Skeletal muscle satellite cell (primary cell): ENCODE results near the gene AHRR.
A peak's percentile ranks its signal among the peaks of the same experiment; 100 is the strongest.
"Not testable (repeated sequence)": the region's sequence is repeated elsewhere in the genome, so short reads cannot be mapped to it uniquely, and the experiment has no call there.

Experiments used
- H3K27me3 ChIP-seq: 2 replicates; pipeline ENCODE4 v1.7.0; 2013; ENCODE audit warnings: low read length; ENCODE audit not compliant: control insufficient read depth, insufficient read depth
- H3K36me3 ChIP-seq: 2 replicates; pipeline ENCODE4 v1.7.0; 2013; ENCODE audit warnings: mild to moderate bottlenecking, control low read depth, low read length; ENCODE audit not compliant: insufficient read depth
- H3K4me1 ChIP-seq: 2 replicates; pipeline ENCODE4 v1.7.0; 2013; ENCODE audit warnings: low read length; ENCODE audit not compliant: control insufficient read depth, insufficient read depth
- H3K4me2 ChIP-seq: 2 replicates; pipeline ENCODE4 v1.7.0; 2013; ENCODE audit warnings: mild to moderate bottlenecking, low read length
- H3K4me3 ChIP-seq: 2 replicates; pipeline ENCODE4 v1.7.0; 2013; ENCODE audit warnings: low read length
- H3K9ac ChIP-seq: 2 replicates; pipeline ENCODE4 v1.7.0; 2013; ENCODE audit warnings: mild to moderate bottlenecking, low read depth, low read length, moderate library complexity
- H3K9me3 ChIP-seq: replicated peaks from 2 replicates; pipeline ENCODE4 v1.7.0; 2013; ENCODE audit warnings: mild to moderate bottlenecking, control low read depth, low read length

AHRR gene

DNA sequence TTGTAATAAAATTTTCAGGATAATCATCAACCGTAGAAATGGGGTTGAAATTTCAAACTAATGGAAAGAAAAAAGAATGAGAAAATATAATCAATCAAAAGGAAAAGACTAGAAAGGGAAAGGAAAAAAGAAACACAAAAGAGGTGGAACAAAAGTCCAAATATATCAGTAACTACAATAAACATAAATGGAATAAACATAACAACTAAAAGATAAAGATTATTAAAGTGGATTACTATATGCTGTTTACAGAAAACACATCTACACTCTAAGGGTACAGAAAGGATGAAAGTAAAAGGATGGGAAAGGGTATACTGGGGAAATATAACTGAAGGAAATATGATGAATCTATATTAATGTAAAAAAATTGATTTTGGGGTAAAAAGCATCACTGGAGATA lies 43.0 kb downstream of the AHRR start:
- Histone ChIP-seq H3K4me1 (peaks cover 24% of the 10 kb centered on the region), H3K9me3 (peaks cover 10% of the 10 kb centered on the region), H3K36me3 (peaks cover 59% of the 10 kb centered on the region), H3K27me3 (no peaks in the 10 kb centered on the region), H3K4me3 (no peak overlapping the region), H3K4me2 (no peak overlapping the region), H3K9ac (no peak overlapping the region)

DNA sequence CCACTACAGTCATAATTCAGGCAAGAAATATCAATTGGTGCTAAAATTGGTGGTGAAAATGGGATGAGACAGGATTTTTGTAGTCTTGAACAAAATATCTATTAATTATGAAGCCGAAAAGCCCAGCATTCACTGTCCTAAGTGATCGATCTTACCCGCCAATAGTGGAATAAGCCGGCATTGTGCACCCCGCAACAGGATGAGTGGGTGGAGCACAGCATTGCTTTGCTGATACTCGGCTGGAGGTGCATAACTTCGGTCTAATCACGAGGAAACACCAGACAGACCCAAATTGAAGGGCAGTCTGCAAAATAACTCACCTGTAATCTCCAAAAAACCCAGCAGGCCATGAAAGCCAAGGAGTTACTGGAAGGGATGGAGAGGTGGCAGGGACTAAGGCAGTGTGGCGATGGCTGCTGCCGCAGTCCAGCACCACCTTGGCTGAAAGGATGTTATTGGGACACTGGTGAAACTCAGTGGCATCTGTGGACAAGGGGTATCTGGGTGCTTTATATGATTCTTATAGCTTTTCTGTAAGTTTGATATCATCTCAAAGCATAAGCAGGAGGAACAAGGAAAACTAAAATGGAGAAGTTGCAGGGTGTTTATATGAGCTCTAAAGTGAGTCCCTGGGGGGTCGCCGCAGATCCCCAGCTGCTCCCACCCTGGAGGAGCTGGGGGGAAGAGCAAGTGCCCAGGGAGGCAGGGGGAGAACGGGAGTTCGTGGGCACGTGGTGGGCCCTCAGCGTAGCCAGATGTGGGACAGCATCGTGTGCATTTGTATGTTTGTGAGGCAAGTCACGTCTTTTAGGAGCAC lies 45.2 kb downstream of the AHRR start:
- Histone ChIP-seq H3K4me3 (no peak overlapping the region), H3K9me3 (peaks cover 10% of the 10 kb centered on the region), H3K9ac (peak overlapping the region; percentile 78), H3K4me2 (no peak overlapping the region), H3K27me3 (no peaks in the 10 kb centered on the region), H3K36me3 (peaks cover 49% of the 10 kb centered on the region), H3K4me1 (peaks cover 38% of the 10 kb centered on the region)

DNA sequence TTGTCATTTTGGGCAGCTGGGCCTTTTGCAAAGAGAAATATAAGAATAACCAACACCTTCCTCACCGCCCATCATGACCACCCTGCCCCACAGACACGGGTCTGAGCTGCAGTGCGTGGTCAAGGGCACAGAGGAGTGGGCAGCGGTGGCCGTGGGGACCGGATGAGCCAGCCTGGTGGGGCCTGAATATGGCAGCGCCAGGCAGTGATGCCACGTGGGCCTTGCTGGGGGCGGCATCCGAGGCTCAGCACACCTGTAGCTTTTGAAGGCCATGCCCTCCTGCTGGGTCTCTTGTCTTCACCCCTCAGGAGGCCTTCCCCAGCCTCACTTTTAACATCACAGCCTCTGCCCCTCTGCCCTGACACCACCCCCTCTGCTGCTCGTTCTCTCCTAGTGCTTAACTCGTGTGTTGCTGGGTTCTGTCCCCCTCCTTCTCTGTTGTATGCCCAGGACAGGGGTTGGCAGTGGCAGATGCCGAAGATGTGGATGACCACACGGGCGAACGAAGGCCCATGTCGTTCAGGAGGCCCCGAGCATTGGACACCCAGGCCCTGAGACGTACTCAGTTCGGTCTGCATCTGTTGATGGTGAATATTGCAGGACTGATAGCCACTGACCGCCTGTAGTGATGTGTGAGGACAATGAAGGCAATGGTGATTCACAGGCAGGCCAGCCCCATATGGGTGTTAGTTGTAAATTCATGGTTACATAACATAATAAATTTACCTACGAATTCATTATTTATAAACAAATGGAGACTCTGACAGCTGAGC lies 46.0 kb downstream of the AHRR start:
- Histone ChIP-seq H3K9ac (peak overlapping the region; percentile 78), H3K9me3 (peaks cover 10% of the 10 kb centered on the region), H3K36me3 (peaks cover 43% of the 10 kb centered on the region), H3K4me2 (peak overlapping the region; percentile 62), H3K4me1 (peaks cover 46% of the 10 kb centered on the region), H3K27me3 (no peaks in the 10 kb centered on the region), H3K4me3 (peak overlapping the region; percentile 27)

GRCh38 chr5:368183-369084 lies 46.9 kb downstream of the AHRR start:
- H3K36me3 ChIP-seq: peaks cover 42% of the 10 kb centered on the region
- peaks cover 55% of the 10 kb centered on the region for H3K4me1 ChIP-seq
- H3K4me3 ChIP-seq: peak overlapping the region; percentile 27
- H3K9ac ChIP-seq: peak overlapping the region; percentile 82
- peaks cover 7% of the 10 kb centered on the region for H3K9me3 ChIP-seq
- H3K27me3 ChIP-seq: no peaks in the 10 kb centered on the region
- peak overlapping the region; percentile 64 for H3K4me2 ChIP-seq

DNA sequence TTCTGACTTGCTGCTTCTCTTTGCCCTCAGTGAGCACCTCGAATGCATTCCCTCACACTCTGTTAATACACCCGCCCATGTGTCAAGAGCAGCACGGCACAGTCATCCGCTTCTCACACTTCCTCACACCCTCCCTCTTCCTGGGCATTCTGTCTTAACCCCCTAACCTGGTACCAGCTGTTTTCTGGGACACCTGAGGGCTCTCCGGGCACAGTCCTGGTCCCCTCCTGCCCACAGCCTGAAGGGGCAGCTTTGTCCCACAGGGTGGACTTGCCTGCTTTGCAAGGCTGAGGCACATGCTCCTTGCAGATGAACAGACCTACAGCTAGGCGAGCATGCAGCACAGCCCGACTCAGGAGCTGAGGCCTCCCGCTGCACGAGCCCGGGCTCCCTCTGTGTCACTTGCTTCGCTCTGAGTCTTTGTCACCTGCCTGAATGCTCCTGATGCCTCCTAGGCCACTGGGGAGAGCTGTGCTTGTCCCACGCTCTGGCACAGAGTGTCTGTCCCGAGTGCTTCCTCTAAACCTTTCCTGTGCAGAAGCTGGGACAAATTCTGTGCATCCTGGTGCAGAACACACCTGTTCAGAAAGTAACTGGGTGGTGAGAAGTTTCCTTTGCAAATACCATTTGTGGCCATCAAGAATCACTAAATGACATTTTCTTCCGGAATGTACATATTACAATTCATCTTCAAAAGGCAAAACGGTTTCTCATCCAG lies 47.8 kb downstream of the AHRR start:
- Histone ChIP-seq H3K9ac (peak overlapping the region; percentile 82), H3K4me1 (peaks cover 62% of the 10 kb centered on the region), H3K4me3 (peak overlapping the region; percentile 4), H3K9me3 (no peaks in the 10 kb centered on the region), H3K27me3 (no peaks in the 10 kb centered on the region), H3K4me2 (peak overlapping the region; percentile 64), H3K36me3 (peaks cover 33% of the 10 kb centered on the region)

DNA sequence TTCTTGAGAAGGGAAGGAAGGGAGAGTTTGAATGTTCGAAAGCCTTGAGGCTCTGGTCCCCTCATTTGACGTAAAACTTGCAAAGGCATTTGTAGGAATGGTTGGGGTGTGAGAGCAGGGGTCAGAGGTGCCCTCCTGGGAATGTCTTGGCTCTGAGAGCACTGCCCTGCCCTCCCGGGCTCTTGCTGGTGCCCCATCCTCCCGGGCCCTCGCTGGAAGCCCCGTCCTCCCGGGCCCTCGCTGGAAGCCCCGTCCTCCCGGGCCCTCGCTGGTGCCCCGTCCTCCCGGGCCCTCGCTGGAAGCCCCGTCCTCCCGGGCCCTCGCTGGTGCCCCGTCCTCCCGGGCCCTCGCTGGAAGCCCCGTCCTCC lies 48.3 kb downstream of the AHRR start:
- Histone ChIP-seq H3K4me2 (peak overlapping the region; percentile 64), H3K9ac (peak overlapping the region; percentile 82), H3K36me3 (peaks cover 28% of the 10 kb centered on the region), H3K4me1 (peaks cover 68% of the 10 kb centered on the region)
- not testable (repeated sequence) for H3K27me3 ChIP-seq, H3K9me3 ChIP-seq, H3K4me3 ChIP-seq

DNA sequence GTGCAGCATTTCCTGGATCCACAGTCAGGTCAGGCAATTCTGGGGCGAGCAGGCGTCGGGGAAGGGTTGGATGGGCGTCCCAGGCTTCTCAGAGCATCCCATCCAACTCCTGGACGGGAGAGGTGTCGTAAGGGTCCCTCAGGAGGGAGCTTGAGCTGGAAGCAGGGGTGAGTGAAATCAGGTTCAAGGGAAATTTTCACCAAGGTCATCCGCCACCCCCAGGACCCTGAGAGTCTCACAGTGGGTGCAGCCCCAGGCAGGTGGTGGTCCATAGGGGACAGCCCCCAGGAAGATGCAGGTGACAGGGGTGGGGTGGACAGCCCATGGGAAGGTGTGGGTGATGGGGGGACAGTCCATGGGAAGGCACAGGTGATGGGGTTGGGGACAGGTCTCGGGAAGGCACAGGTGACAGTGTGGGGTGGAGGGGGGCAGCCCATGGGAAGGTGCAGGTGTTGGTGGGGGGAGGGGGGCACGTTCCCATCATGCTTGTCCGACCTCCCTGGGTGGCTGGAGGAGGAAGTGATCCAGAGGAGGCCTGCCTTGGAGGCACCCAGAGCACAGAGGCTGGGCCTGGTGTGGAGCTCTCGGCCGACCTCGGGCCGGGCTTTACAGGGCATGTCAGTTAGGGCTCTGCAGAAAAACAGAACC lies 48.9 kb downstream of the AHRR start:
- no peak overlapping the region for H3K4me3 ChIP-seq
- H3K9me3 ChIP-seq: no peaks in the 10 kb centered on the region
- no peak overlapping the region for H3K4me2 ChIP-seq
- peak overlapping the region; percentile 14 for H3K9ac ChIP-seq
- peaks cover 73% of the 10 kb centered on the region for H3K4me1 ChIP-seq
- H3K27me3 ChIP-seq: no peaks in the 10 kb centered on the region
- peaks cover 28% of the 10 kb centered on the region for H3K36me3 ChIP-seq

DNA sequence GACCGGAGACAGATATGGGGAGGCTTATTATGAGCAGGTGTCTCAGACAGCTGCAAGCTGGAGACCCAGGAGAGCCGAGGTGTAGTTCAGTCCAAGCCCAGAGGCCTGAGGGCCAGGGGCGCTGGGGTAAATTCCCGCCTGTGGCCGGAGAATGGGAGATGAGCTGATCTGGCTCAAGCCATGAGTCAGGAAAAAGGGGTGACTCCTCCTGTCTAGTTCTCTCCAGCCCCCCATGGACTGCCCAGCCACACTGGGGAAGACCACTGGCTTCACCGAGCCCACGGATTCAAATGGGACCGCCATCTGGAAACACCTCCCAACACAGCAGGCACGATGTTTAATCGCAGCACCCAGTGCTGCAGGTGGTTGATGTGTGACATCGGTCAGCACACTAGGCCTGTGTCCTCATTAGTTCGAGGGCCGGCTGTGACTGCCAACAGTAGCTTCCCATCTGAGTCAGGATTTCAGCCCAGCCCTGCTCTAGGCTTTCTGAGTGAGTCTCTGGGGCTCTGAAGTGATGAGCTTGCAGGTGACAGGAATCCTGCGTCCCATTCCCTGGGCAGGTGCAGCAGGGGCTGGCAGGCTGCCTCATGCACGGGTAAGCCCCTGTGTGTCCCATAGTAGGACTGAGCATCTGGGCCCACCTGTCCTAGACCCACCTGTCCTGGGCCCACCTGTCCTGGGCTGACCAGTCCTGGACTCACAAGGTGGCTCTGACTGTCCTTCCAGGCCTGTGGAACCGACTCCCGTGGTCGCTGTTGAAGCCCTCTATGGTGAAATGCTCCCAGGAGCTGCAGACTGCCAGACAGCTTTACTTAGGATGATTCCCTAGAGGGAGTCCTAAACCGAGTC lies 49.7 kb downstream of the AHRR start:
- Histone ChIP-seq H3K36me3 (peaks cover 28% of the 10 kb centered on the region), H3K4me1 (peaks cover 73% of the 10 kb centered on the region), H3K9ac (no peak overlapping the region), H3K4me2 (no peak overlapping the region), H3K27me3 (no peaks in the 10 kb centered on the region), H3K4me3 (no peak overlapping the region), H3K9me3 (no peaks in the 10 kb centered on the region)

GRCh38 chr5:371811-372555 lies 50.5 kb downstream of the AHRR start:
- Histone ChIP-seq H3K4me1 (peaks cover 73% of the 10 kb centered on the region), H3K9me3 (no peaks in the 10 kb centered on the region), H3K27me3 (no peaks in the 10 kb centered on the region), H3K36me3 (peaks cover 36% of the 10 kb centered on the region), H3K4me2 (no peak overlapping the region), H3K9ac (peak overlapping the region; percentile 3), H3K4me3 (no peak overlapping the region)
